ENCODE measurements around the gene SRC.

SRC gene

GRCh38 chr20:37376324-37376723 lies 30.4 kb downstream of the SRC start:
- no peaks in the 10 kb centered on the region for H3K79me2 ChIP-seq (ENCODE audit: insufficient read depth, low read length)
- H3K27me3 ChIP-seq (ENCODE audit: low read length) = no peaks in the 10 kb centered on the region
- no peak overlapping the region for H3K4me3 ChIP-seq (ENCODE audit: insufficient read depth, low read length, poor library complexity, severe bottlenecking)
- no peak overlapping the region for H3K27ac ChIP-seq (ENCODE audit: low read depth, low read length)
- H3K36me3 ChIP-seq (ENCODE audit: low read length) = no peaks in the 10 kb centered on the region
- no peak for TF ChIP-seq EZH2phosphoT487 (conservative IDR thresholded peaks at IDR 0.05; ENCODE audit: low read length)
- no peak for TF ChIP-seq CTCF (IDR thresholded peaks at IDR 0.05; ENCODE audit: insufficient read depth, low read length, poor library complexity, severe bottlenecking)
- H4K20me1 ChIP-seq (ENCODE audit: low read depth, low read length) = no peaks in the 10 kb centered on the region
- no peak overlapping the region for H3K4me2 ChIP-seq (ENCODE audit: low read depth, low read length, poor library complexity, severe bottlenecking)
- no peaks in the 10 kb centered on the region for H3F3A ChIP-seq (ENCODE audit: insufficient read depth)
- H2AFZ ChIP-seq (ENCODE audit: low read depth, low read length, severe bottlenecking) = no peak overlapping the region
- no peaks in the 10 kb centered on the region; the same call in 1 of the 2 replicates for H3K9me3 ChIP-seq (ENCODE audit: insufficient read depth, low read length)
- no peak overlapping the region for H3K9ac ChIP-seq (ENCODE audit: low read length)
- no peaks in the 10 kb centered on the region for H3K9me2 ChIP-seq (replicated peaks; ENCODE audit: insufficient read depth, low read length)

GRCh38 chr20:37376791-37377190 lies 30.9 kb downstream of the SRC start:
- Histone ChIP-seq H3K4me2 (ENCODE audit: low read depth, low read length, poor library complexity, severe bottlenecking) (no peak overlapping the region), H4K20me1 (ENCODE audit: low read depth, low read length) (no peaks in the 10 kb centered on the region), H3K27me3 (ENCODE audit: low read length) (no peaks in the 10 kb centered on the region), H3K36me3 (ENCODE audit: low read length) (no peaks in the 10 kb centered on the region), H3K4me3 (ENCODE audit: insufficient read depth, low read length, poor library complexity, severe bottlenecking) (no peak overlapping the region), H3K9ac (ENCODE audit: low read length) (no peak overlapping the region), H3F3A (ENCODE audit: insufficient read depth) (no peaks in the 10 kb centered on the region), H2AFZ (ENCODE audit: low read depth, low read length, severe bottlenecking) (no peak overlapping the region), H3K9me2 (replicated peaks; ENCODE audit: insufficient read depth, low read length) (no peaks in the 10 kb centered on the region), H3K27ac (ENCODE audit: low read depth, low read length) (no peak overlapping the region), H3K79me2 (ENCODE audit: insufficient read depth, low read length) (no peaks in the 10 kb centered on the region), H3K9me3 (ENCODE audit: insufficient read depth, low read length) (no peaks in the 10 kb centered on the region; the same call in 1 of the 2 replicates)
- TF ChIP-seq CTCF (IDR thresholded peaks at IDR 0.05; ENCODE audit: insufficient read depth, low read length, poor library complexity, severe bottlenecking) (no peak), EZH2phosphoT487 (conservative IDR thresholded peaks at IDR 0.05; ENCODE audit: low read length) (no peak)

GRCh38 chr20:37377346-37378081 lies 31.6 kb downstream of the SRC start:
- Histone ChIP-seq H3F3A (ENCODE audit: insufficient read depth) (no peaks in the 10 kb centered on the region), H3K4me3 (ENCODE audit: insufficient read depth, low read length, poor library complexity, severe bottlenecking) (no peak overlapping the region), H3K4me2 (ENCODE audit: low read depth, low read length, poor library complexity, severe bottlenecking) (no peak overlapping the region), H3K36me3 (ENCODE audit: low read length) (no peaks in the 10 kb centered on the region), H3K9me3 (ENCODE audit: insufficient read depth, low read length) (no peaks in the 10 kb centered on the region; the same call in 1 of the 2 replicates), H3K9ac (ENCODE audit: low read length) (no peak overlapping the region), H2AFZ (ENCODE audit: low read depth, low read length, severe bottlenecking) (no peak overlapping the region), H3K27me3 (ENCODE audit: low read length) (no peaks in the 10 kb centered on the region), H3K27ac (ENCODE audit: low read depth, low read length) (no peak overlapping the region), H3K79me2 (ENCODE audit: insufficient read depth, low read length) (no peaks in the 10 kb centered on the region), H4K20me1 (ENCODE audit: low read depth, low read length) (no peaks in the 10 kb centered on the region), H3K9me2 (replicated peaks; ENCODE audit: insufficient read depth, low read length) (no peaks in the 10 kb centered on the region)
- TF ChIP-seq CTCF (IDR thresholded peaks at IDR 0.05; ENCODE audit: insufficient read depth, low read length, poor library complexity, severe bottlenecking) = no peak

Data from SU-DHL-6 (cell line).